ENCODE results near the gene NOMO2. TPM values are rescaled to one million over a fixed set of nuclear protein-coding genes. Genes with fewer than 3 reads are reported as not detected.
"Not testable (repeated sequence)": the region's sequence is repeated elsewhere in the genome, so short reads cannot be mapped to it uniquely, and the experiment has no call there.

NOMO2 gene
- total RNA-seq, 1 donor from 2014 or later = 130 TPM

GRCh38 chr16:18521445-18522181 is 40.3 kb downstream of the NOMO2 start:
- H3K4me3 Mint-ChIP-seq; H3K36me3 Mint-ChIP-seq (ENCODE audit: low read depth); intact Hi-C loops (cut with micrococcal nuclease); H3K4me1 Mint-ChIP-seq; H3K9me3 Mint-ChIP-seq; H3K27me3 Mint-ChIP-seq; H3K27ac Mint-ChIP-seq; DNase-seq: not testable (repeated sequence)

- not testable (repeated sequence) for H3K9me3 Mint-ChIP-seq
Observed at GRCh38 chr16:18518536-18519283, 43.2 kb downstream of the NOMO2 start.

GRCh38 chr16:18498430-18498829 is 63.5 kb downstream of the NOMO2 start:
- H3K27me3 Mint-ChIP-seq; intact Hi-C loops (cut with micrococcal nuclease); DNase-seq; H3K9me3 Mint-ChIP-seq; H3K36me3 Mint-ChIP-seq (ENCODE audit: low read depth); H3K27ac Mint-ChIP-seq; H3K4me3 Mint-ChIP-seq; H3K4me1 Mint-ChIP-seq: not testable (repeated sequence)

More at GRCh38 chr16:18518536-18519283, 43.2 kb downstream of the NOMO2 start:
- H3K27ac Mint-ChIP-seq; DNase-seq; H3K4me3 Mint-ChIP-seq; H3K4me1 Mint-ChIP-seq; H3K27me3 Mint-ChIP-seq; H3K36me3 Mint-ChIP-seq (ENCODE audit: low read depth); intact Hi-C loops (cut with micrococcal nuclease): not testable (repeated sequence)

- H3K27ac Mint-ChIP-seq; DNase-seq; H3K4me3 Mint-ChIP-seq; H3K27me3 Mint-ChIP-seq; H3K9me3 Mint-ChIP-seq; intact Hi-C loops (cut with micrococcal nuclease); H3K36me3 Mint-ChIP-seq (ENCODE audit: low read depth); H3K4me1 Mint-ChIP-seq: not testable (repeated sequence)
Observed at GRCh38 chr16:18497032-18497431, 64.9 kb downstream of the NOMO2 start.

GRCh38 chr16:18492118-18492897 is 69.6 kb downstream of the NOMO2 start:
- intact Hi-C loops (cut with micrococcal nuclease); DNase-seq; H3K4me1 Mint-ChIP-seq; H3K27me3 Mint-ChIP-seq; H3K4me3 Mint-ChIP-seq; H3K36me3 Mint-ChIP-seq (ENCODE audit: low read depth); H3K9me3 Mint-ChIP-seq; H3K27ac Mint-ChIP-seq: not testable (repeated sequence)

GRCh38 chr16:18436025-18436424 is 125.9 kb downstream of the NOMO2 start:
- H3K27ac Mint-ChIP-seq; H3K4me1 Mint-ChIP-seq; H3K4me3 Mint-ChIP-seq; H3K27me3 Mint-ChIP-seq; H3K9me3 Mint-ChIP-seq; DNase-seq; H3K36me3 Mint-ChIP-seq (ENCODE audit: low read depth); intact Hi-C loops (cut with micrococcal nuclease): not testable (repeated sequence)

- H3K9me3 Mint-ChIP-seq; H3K27ac Mint-ChIP-seq; H3K4me1 Mint-ChIP-seq; H3K4me3 Mint-ChIP-seq; H3K27me3 Mint-ChIP-seq; DNase-seq; intact Hi-C loops (cut with micrococcal nuclease); H3K36me3 Mint-ChIP-seq (ENCODE audit: low read depth): not testable (repeated sequence)
Observed at GRCh38 chr16:18415827-18416226, 146.1 kb downstream of the NOMO2 start.

- intact Hi-C loops (cut with micrococcal nuclease); H3K27me3 Mint-ChIP-seq; H3K27ac Mint-ChIP-seq; H3K4me3 Mint-ChIP-seq; H3K36me3 Mint-ChIP-seq (ENCODE audit: low read depth); DNase-seq; H3K4me1 Mint-ChIP-seq; H3K9me3 Mint-ChIP-seq: not testable (repeated sequence)
Observed at GRCh38 chr16:18409532-18410293, 152.2 kb downstream of the NOMO2 start.

GRCh38 chr16:18401851-18402657 is 159.8 kb downstream of the NOMO2 start:
- H3K27me3 Mint-ChIP-seq; DNase-seq; H3K4me3 Mint-ChIP-seq; H3K9me3 Mint-ChIP-seq; intact Hi-C loops (cut with micrococcal nuclease); H3K4me1 Mint-ChIP-seq; H3K36me3 Mint-ChIP-seq (ENCODE audit: low read depth); H3K27ac Mint-ChIP-seq: not testable (repeated sequence)

- H3K4me1 Mint-ChIP-seq; H3K27ac Mint-ChIP-seq; intact Hi-C loops (cut with micrococcal nuclease); H3K9me3 Mint-ChIP-seq; H3K27me3 Mint-ChIP-seq; H3K36me3 Mint-ChIP-seq (ENCODE audit: low read depth): not testable (repeated sequence)
- DNase-seq = peak; percentile 76
- peak overlapping the region; percentile 72 for H3K4me3 Mint-ChIP-seq
Observed at GRCh38 chr16:18401159-18401558, 160.7 kb downstream of the NOMO2 start.

GRCh38 chr16:18394363-18394762 is 167.5 kb downstream of the NOMO2 start:
- H3K4me1 Mint-ChIP-seq; H3K27me3 Mint-ChIP-seq; H3K4me3 Mint-ChIP-seq; DNase-seq; H3K27ac Mint-ChIP-seq; H3K9me3 Mint-ChIP-seq; H3K36me3 Mint-ChIP-seq (ENCODE audit: low read depth); intact Hi-C loops (cut with micrococcal nuclease): not testable (repeated sequence)

GRCh38 chr16:18387767-18388166 is 174.1 kb downstream of the NOMO2 start:
- intact Hi-C loops (cut with micrococcal nuclease); H3K4me1 Mint-ChIP-seq; H3K36me3 Mint-ChIP-seq (ENCODE audit: low read depth); DNase-seq; H3K27ac Mint-ChIP-seq; H3K9me3 Mint-ChIP-seq; H3K27me3 Mint-ChIP-seq; H3K4me3 Mint-ChIP-seq: not testable (repeated sequence)

- H3K9me3 Mint-ChIP-seq, H3K4me3 Mint-ChIP-seq: not testable (repeated sequence)
Observed at GRCh38 chr16:18386517-18386916, 175.4 kb downstream of the NOMO2 start.

More at GRCh38 chr16:18386517-18386916, 175.4 kb downstream of the NOMO2 start:
- intact Hi-C loops (cut with micrococcal nuclease); H3K27ac Mint-ChIP-seq; H3K4me1 Mint-ChIP-seq; H3K36me3 Mint-ChIP-seq (ENCODE audit: low read depth); H3K27me3 Mint-ChIP-seq: not testable (repeated sequence)
- DNase-seq = peak; percentile 32

Measured in activated CD4-positive, alpha-beta T cell treated with anti-CD3 and anti-CD28 coated beads, Interleukin-2, amount 10 ng/mL, durations not matched to agents 24 days and 14 days (primary cell).